Type B pancreatic cell (in vitro differentiated cells): ENCODE measurements around the gene MARCHF3. TPM values are rescaled to one million over a fixed set of nuclear protein-coding genes. Genes with fewer than 3 reads are reported as not detected.
"Not testable (repeated sequence)": the region's sequence is repeated elsewhere in the genome, so short reads cannot be mapped to it uniquely, and the experiment has no call there.

Experiments used
- DNase-seq: peaks from one replicate; pipeline ENCODE4 v3.0.0; 2021; ENCODE audit warnings: mixed read lengths; ENCODE audit not compliant: unreplicated experiment; ENCODE audit errors: extremely low spot score
- H3K27ac Mint-ChIP-seq: 2 replicates; pipeline ENCODE4 v1.8.0; 2021; ENCODE audit warnings: mild to moderate bottlenecking, mixed read lengths
- H3K27me3 Mint-ChIP-seq: 2 replicates; pipeline ENCODE4 v1.8.0; 2021; ENCODE audit warnings: mixed read lengths
- H3K36me3 Mint-ChIP-seq: 2 replicates; pipeline ENCODE4 v1.8.0; 2021; ENCODE audit warnings: mixed read lengths
- H3K4me1 Mint-ChIP-seq: one replicate; pipeline ENCODE4 v1.8.0; 2021; ENCODE audit warnings: mixed read lengths; ENCODE audit not compliant: unreplicated experiment
- H3K4me3 Mint-ChIP-seq: 2 replicates; pipeline ENCODE4 v1.8.0; 2021; ENCODE audit warnings: mild to moderate bottlenecking, mixed read lengths
- H3K9me3 Mint-ChIP-seq: 2 replicates; pipeline ENCODE4 v1.8.0; 2021; ENCODE audit warnings: mixed read lengths
- total RNA-seq: library from RNA; stranded (reverse); gene quantifications from 2 replicates; pipeline ENCODE4 v1.2.1, GENCODE V29; 2021; ENCODE audit warnings: low replicate concordance
- TF ChIP-seq, protein P1 (sequence below): fragments of 200-600 bp; sonication (generic); conservative IDR thresholded peaks from 2 replicates; pipeline ENCODE4 v1.5.0; 2021; ENCODE audit warnings: antibody characterized with exemption, mild to moderate bottlenecking

The MARCHF3 gene
- total RNA-seq, 1 donor from 2014 or later: 5.9 TPM

- Mint-ChIP-seq H3K9me3 (no peaks in the 10 kb centered on the region), H3K36me3 (no peaks in the 10 kb centered on the region), H3K4me3 (no peak overlapping the region), H3K4me1 (no peaks in the 10 kb centered on the region), H3K27me3 (no peaks in the 10 kb centered on the region), H3K27ac (no peak overlapping the region)
- DNase-seq: no peak
- TF ChIP-seq, protein P1, sequence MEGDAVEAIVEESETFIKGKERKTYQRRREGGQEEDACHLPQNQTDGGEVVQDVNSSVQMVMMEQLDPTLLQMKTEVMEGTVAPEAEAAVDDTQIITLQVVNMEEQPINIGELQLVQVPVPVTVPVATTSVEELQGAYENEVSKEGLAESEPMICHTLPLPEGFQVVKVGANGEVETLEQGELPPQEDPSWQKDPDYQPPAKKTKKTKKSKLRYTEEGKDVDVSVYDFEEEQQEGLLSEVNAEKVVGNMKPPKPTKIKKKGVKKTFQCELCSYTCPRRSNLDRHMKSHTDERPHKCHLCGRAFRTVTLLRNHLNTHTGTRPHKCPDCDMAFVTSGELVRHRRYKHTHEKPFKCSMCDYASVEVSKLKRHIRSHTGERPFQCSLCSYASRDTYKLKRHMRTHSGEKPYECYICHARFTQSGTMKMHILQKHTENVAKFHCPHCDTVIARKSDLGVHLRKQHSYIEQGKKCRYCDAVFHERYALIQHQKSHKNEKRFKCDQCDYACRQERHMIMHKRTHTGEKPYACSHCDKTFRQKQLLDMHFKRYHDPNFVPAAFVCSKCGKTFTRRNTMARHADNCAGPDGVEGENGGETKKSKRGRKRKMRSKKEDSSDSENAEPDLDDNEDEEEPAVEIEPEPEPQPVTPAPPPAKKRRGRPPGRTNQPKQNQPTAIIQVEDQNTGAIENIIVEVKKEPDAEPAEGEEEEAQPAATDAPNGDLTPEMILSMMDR: no peak
These were observed 83.0 kb downstream of the MARCHF3 start for GRCh38 chr5:126947146-126948010.

DNA sequence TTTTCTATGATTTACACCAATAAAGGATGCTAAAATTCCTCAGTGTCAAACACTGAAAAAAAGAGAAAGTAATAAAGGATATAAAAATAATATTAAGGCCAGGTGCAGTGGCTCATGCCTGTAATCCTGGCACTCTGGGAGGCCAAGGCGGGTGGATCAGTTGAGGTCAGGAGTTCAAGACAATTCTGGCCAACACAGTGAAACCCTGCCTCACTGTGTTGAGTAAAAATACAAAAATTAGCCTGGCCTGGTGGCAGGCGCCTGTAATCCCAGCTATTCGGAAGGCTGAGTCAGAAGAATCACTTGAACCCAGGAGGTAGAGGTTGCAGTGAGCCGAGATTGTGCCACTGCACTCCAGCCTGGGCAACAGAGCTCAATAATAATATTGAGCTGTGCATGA is 87.5 kb downstream of the MARCHF3 start:
- not testable (repeated sequence) for H3K4me1 Mint-ChIP-seq, H3K36me3 Mint-ChIP-seq

DNA sequence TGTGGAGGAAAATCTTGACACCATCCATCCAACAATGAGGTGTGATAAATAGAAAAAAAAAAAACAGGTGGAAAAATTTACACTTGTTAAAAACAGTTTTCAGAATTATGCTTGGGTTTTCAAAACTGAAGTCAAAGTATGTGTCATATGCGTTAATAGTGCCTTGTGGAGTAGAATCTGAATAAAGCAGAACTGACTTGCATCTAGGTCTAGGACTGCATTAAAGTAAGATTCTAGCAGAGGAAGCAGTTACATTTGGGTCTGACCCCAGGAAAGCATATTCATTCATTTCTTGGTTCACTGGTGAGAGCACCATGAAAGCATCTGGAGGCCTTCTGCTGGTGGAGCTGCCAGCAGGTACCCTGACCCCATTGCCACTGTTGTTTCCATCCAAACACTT is 89.0 kb downstream of the MARCHF3 start:
- TF ChIP-seq, protein P1: no peak
- Mint-ChIP-seq H3K27me3 (no peaks in the 10 kb centered on the region), H3K9me3 (no peaks in the 10 kb centered on the region), H3K36me3 (no peaks in the 10 kb centered on the region), H3K4me1 (no peaks in the 10 kb centered on the region), H3K4me3 (no peak overlapping the region), H3K27ac (no peak overlapping the region)
- DNase-seq: no peak

More for the DNA sequence above, 87.5 kb downstream of the MARCHF3 start:
- not testable (repeated sequence) for DNase-seq, H3K9me3 Mint-ChIP-seq, H3K27ac Mint-ChIP-seq, H3K27me3 Mint-ChIP-seq, H3K4me3 Mint-ChIP-seq

DNA sequence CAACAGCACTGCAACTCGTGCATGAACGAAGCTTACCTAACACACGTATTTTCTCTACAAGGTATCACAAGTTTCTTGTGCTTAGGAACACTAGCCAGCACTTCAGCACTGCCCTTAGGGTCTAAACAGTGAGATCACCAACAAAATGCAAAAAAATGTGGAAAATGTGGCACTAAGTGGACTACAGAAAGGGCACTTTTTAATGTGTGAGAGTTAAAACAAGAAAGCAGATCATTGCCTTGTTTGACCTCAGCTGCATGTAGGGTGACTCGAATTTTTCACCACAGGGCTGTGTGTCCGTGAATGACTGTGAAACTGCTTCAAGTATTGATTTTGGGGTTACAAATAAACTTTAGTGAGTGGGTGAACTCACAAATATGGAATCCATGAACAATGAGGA is 90.5 kb downstream of the MARCHF3 start:
- no peak for DNase-seq
- TF ChIP-seq, protein P1: no peak
- Mint-ChIP-seq H3K4me3 (no peak overlapping the region), H3K4me1 (no peaks in the 10 kb centered on the region), H3K27ac (no peak overlapping the region), H3K9me3 (no peaks in the 10 kb centered on the region), H3K36me3 (no peaks in the 10 kb centered on the region), H3K27me3 (no peaks in the 10 kb centered on the region)

DNA sequence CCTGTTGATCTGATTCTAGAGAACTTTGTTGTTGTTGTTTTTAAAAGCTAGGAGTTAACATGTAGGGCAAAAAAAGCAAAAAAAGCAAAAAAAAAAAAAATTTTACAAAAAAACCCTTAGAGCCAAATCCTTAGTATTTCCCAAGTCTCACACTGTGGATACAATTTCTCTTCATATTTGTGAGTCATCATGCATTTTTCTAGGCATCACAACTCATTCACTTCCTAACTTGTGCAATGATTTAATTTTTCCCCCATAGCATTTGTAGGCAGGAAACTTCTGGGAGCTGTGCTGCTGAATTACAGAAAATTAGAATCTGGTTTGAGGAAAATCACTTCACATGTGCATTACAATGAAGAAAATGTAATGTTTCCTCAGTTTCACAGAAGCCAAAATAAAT is 91.9 kb downstream of the MARCHF3 start:
- H3K9me3 Mint-ChIP-seq: no peaks in the 10 kb centered on the region
- no peaks in the 10 kb centered on the region for H3K27me3 Mint-ChIP-seq
- H3K4me1 Mint-ChIP-seq: no peaks in the 10 kb centered on the region
- no peak for DNase-seq
- H3K27ac Mint-ChIP-seq: no peak overlapping the region
- no peak overlapping the region for H3K4me3 Mint-ChIP-seq
- no peaks in the 10 kb centered on the region for H3K36me3 Mint-ChIP-seq
- TF ChIP-seq, protein P1: no peak

DNA sequence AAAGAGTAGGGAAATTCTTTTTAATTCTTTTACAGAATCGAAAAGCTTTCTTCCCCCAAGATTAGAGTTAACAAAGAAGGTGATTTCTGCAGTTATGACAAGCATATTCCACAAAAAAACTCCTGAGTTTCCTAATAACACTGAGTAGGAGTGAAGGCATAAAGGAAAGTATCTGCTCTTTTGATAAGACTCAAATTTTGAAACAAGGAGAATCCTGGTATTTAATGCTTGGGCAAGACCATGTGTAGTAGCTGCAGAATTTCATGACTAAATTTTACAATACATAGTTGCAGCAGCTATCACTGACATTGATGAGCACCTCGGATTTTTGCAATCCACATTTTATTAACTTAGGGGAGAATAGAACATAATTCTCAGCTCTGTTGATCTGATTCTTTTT is 92.6 kb downstream of the MARCHF3 start:
- Mint-ChIP-seq H3K4me1 (no peaks in the 10 kb centered on the region), H3K4me3 (no peak overlapping the region), H3K9me3 (no peaks in the 10 kb centered on the region), H3K36me3 (no peaks in the 10 kb centered on the region), H3K27ac (no peak overlapping the region), H3K27me3 (no peaks in the 10 kb centered on the region)
- TF ChIP-seq, protein P1: no peak
- no peak for DNase-seq
